ENCODE data around the gene ADAMTS17. TPM values are rescaled to one million over a fixed set of nuclear protein-coding genes. Genes with fewer than 3 reads are reported as not detected.

ADAMTS17 gene, protein sequence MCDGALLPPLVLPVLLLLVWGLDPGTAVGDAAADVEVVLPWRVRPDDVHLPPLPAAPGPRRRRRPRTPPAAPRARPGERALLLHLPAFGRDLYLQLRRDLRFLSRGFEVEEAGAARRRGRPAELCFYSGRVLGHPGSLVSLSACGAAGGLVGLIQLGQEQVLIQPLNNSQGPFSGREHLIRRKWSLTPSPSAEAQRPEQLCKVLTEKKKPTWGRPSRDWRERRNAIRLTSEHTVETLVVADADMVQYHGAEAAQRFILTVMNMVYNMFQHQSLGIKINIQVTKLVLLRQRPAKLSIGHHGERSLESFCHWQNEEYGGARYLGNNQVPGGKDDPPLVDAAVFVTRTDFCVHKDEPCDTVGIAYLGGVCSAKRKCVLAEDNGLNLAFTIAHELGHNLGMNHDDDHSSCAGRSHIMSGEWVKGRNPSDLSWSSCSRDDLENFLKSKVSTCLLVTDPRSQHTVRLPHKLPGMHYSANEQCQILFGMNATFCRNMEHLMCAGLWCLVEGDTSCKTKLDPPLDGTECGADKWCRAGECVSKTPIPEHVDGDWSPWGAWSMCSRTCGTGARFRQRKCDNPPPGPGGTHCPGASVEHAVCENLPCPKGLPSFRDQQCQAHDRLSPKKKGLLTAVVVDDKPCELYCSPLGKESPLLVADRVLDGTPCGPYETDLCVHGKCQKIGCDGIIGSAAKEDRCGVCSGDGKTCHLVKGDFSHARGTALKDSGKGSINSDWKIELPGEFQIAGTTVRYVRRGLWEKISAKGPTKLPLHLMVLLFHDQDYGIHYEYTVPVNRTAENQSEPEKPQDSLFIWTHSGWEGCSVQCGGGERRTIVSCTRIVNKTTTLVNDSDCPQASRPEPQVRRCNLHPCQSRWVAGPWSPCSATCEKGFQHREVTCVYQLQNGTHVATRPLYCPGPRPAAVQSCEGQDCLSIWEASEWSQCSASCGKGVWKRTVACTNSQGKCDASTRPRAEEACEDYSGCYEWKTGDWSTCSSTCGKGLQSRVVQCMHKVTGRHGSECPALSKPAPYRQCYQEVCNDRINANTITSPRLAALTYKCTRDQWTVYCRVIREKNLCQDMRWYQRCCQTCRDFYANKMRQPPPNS
- 1 to 10 TPM in 1 of 2 experiments, under 1 TPM in 1; 0.99 to 1.2 TPM for total RNA-seq

- H3K4me1 Mint-ChIP-seq (ENCODE audit: low read depth): peaks cover 15% of the 10 kb centered on the region
- H3K27ac Mint-ChIP-seq: no peak within 1 kb of the TSS
- no peaks in the 10 kb centered on the region for H3K9me3 Mint-ChIP-seq
- no peaks in the 10 kb centered on the region for H3K36me3 Mint-ChIP-seq
- DNase-seq: peak; percentile 95
- peak within 1 kb of the TSS; percentile 54 for H3K4me3 Mint-ChIP-seq
- no peaks in the 10 kb centered on the region for H3K27me3 Mint-ChIP-seq
- POLR2A ChIA-PET: interaction anchor here (1.0 kb wide), 1 partner anchor 9 kb away, joined by 5 read pairs; no protein-coding TSS in a partner anchor
- CTCF ChIA-PET: interaction anchor here (0.6 to 8.1 kb wide), 11 partner anchors 7 to 664 kb away, joined by 3 to 182 read pairs (median 3); partner anchors contain the start of genes ASB7 and LINS1
- intact Hi-C loops (cut with micrococcal nuclease): loop anchor here (1.0 to 5.0 kb wide), 4 partner anchors 12 to 860 kb away; partner anchors contain the start of genes ASB7 and LINS1
Measured at GRCh38 chr15:100341750-100342560, at the start of gene ADAMTS17. ADAMTS17 (minus strand) TSS chr15:100341975; CDS start chr15:100341899, 76 bp downstream.

DNA sequence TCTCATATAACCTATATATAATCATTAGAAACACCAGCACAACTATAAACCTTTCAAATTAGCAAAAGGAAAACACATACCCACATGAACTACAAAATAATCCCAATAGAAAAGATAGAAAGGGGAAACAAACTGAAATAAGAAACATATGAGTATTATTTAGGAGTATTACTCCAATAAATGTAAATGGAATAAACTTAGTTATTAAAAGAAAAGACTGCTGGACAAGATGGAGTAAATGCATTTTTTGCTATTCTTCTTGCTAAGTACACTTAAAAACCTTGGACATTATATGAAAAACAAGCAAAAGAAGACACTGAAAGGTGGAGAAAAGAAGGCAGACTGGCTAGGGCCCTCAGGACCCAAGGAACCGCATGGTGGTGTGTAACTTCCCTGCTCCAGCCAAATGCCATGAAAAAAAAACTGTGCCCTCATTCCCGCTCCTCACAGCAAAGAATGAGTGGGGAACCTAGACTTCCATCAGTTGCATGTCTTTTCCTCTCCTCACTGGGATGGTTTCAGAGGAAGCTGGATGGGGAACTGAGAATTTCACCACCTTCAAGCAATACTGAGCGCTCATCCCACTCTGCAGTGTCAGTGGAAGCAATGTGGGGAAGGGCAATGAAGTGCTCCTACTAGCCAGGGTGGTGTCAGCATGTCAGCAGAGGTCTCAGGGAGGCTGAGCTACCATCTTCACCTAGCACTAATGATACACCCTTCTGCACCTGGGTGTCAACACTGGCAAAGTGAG lies 43.7 kb upstream of the ADAMTS17 start:
- no peaks in the 10 kb centered on the region for H3K4me1 Mint-ChIP-seq (ENCODE audit: low read depth)
- CTCF ChIA-PET: interaction anchor here (3.7 kb wide), 1 partner anchor 35 kb away, joined by 16 read pairs; no protein-coding TSS in a partner anchor
- peaks cover 22% of the 10 kb centered on the region for H3K9me3 Mint-ChIP-seq
- H3K36me3 Mint-ChIP-seq: no peaks in the 10 kb centered on the region
- no peak overlapping the region for H3K27ac Mint-ChIP-seq
- POLR2A ChIA-PET: no interaction called here
- no peak for DNase-seq
- H3K27me3 Mint-ChIP-seq: peaks cover 4% of the 10 kb centered on the region
- intact Hi-C loops (cut with micrococcal nuclease): no loop called here
- no peak overlapping the region for H3K4me3 Mint-ChIP-seq

- Mint-ChIP-seq H3K36me3 (no peaks in the 10 kb centered on the region), H3K9me3 (peaks cover 22% of the 10 kb centered on the region), H3K27ac (no peak overlapping the region), H3K4me3 (no peak overlapping the region), H3K27me3 (peaks cover 6% of the 10 kb centered on the region), H3K4me1 (ENCODE audit: low read depth) (no peaks in the 10 kb centered on the region)
- intact Hi-C loops (cut with micrococcal nuclease): no loop called here
- POLR2A ChIA-PET: interaction anchor here (0.6 kb wide), 1 partner anchor 34 kb away, joined by 3 read pairs; no protein-coding TSS in a partner anchor
- no peak for DNase-seq
- CTCF ChIA-PET: interaction anchor here (0.7 to 5.6 kb wide), 5 partner anchors 34 to 455 kb away, joined by 3 to 72 read pairs (median 9); no protein-coding TSS in a partner anchor
Measured at GRCh38 chr15:100384108-100384410, 42.3 kb upstream of the ADAMTS17 start.

GRCh38 chr15:100383302-100384107 lies 41.7 kb upstream of the ADAMTS17 start:
- peak; percentile 21 for DNase-seq
- intact Hi-C loops (cut with micrococcal nuclease): loop anchor here (1.0 kb wide), 1 partner anchor 33 kb away; no protein-coding TSS in a partner anchor
- CTCF ChIA-PET: interaction anchor here (0.7 to 5.6 kb wide), 5 partner anchors 33 to 455 kb away, joined by 3 to 72 read pairs (median 9); no protein-coding TSS in a partner anchor
- POLR2A ChIA-PET: interaction anchor here (0.6 kb wide), 1 partner anchor 33 kb away, joined by 3 read pairs; no protein-coding TSS in a partner anchor
- Mint-ChIP-seq H3K27ac (no peak overlapping the region), H3K4me1 (ENCODE audit: low read depth) (no peaks in the 10 kb centered on the region), H3K4me3 (no peak overlapping the region), H3K27me3 (peaks cover 6% of the 10 kb centered on the region), H3K9me3 (peaks cover 19% of the 10 kb centered on the region), H3K36me3 (no peaks in the 10 kb centered on the region)

DNA sequence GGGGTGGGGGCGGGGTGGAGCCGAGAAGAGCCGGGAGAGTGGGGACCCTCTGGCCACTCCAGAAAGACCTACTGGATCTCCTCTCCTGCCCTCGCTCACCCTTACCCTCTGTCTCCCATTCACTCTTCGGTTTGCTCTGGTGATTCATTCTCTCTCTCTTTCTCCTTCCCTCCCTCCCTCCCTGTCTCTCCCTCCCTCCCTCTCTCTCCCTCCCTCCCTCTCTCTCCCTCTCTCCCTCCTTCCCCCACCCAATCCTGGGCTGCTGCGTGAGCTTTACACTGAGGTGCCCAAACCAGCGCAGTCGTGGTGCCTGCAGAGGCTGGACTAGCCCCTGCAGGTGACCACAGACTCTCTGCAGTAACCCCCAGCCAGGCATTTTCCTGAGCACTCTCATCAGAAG lies 32.2 kb upstream of the ADAMTS17 start:
- POLR2A ChIA-PET: no interaction called here
- peaks cover 38% of the 10 kb centered on the region for H3K27me3 Mint-ChIP-seq
- CTCF ChIA-PET: interaction anchor here (2.6 kb wide), 1 partner anchor 24 kb away, joined by 6 read pairs; no protein-coding TSS in a partner anchor
- H3K27ac Mint-ChIP-seq: no peak overlapping the region
- H3K36me3 Mint-ChIP-seq: peaks cover 10% of the 10 kb centered on the region
- intact Hi-C loops (cut with micrococcal nuclease): no loop called here
- H3K4me3 Mint-ChIP-seq: no peak overlapping the region
- peaks cover 13% of the 10 kb centered on the region for H3K9me3 Mint-ChIP-seq
- peaks cover 5% of the 10 kb centered on the region for H3K4me1 Mint-ChIP-seq (ENCODE audit: low read depth)
- DNase-seq: no peak

DNA sequence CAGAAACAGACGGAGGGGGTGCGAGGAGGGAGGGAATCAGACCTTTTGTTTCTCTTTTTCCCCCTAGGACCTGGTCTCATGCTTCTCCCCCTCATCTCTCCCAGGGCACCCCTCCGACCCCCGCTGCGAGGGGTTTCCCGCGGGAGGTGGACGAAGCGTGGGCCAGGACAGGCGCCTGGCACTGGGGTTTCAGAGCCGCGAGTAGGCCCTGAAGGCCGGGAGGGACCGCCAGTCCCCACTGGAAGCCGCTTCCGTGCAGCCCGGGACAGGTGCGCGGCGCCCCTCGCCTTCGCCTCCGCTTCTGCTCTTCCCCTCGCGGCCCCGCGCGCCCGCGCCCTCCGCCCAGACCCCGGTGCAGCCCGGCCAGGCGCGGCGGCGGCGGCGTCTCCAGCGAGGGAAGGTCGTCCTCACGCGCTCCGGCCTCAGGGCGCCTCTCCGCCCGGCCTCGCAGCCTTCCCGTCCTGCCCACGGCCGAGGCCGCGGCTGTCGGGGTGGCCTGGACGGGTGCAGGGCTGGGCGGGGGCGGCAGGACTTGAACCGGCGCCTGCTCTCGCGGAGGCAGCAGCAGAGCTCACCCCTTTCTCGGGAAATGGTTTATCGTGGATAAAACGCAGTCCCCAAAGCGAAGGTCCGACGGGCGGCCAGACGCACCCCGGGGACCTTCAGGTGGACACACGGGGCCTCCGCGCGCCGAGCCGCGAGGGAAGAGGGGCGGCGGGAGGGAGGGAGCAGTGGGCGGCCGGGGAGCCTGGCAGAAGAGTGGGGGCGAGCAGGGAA lies 31.5 kb upstream of the ADAMTS17 start:
- Mint-ChIP-seq H3K27ac (no peak overlapping the region), H3K36me3 (peaks cover 10% of the 10 kb centered on the region)
- intact Hi-C loops (cut with micrococcal nuclease): no loop called here

GRCh38 chr15:100372739-100373119 lies 31.0 kb upstream of the ADAMTS17 start:
- ChIA-PET POLR2A (no interaction called here), CTCF (no interaction called here)
- no peak for DNase-seq
- Mint-ChIP-seq H3K4me1 (ENCODE audit: low read depth) (peaks cover 5% of the 10 kb centered on the region), H3K27ac (no peak overlapping the region), H3K4me3 (no peak overlapping the region), H3K27me3 (peaks cover 38% of the 10 kb centered on the region), H3K9me3 (peaks cover 13% of the 10 kb centered on the region), H3K36me3 (peaks cover 10% of the 10 kb centered on the region)
- intact Hi-C loops (cut with micrococcal nuclease): no loop called here

More for the DNA sequence above, 31.5 kb upstream of the ADAMTS17 start:
- POLR2A ChIA-PET: no interaction called here
- Mint-ChIP-seq H3K4me1 (ENCODE audit: low read depth) (peaks cover 5% of the 10 kb centered on the region), H3K27me3 (peaks cover 38% of the 10 kb centered on the region), H3K4me3 (no peak overlapping the region), H3K9me3 (peaks cover 13% of the 10 kb centered on the region)
- no peak for DNase-seq
- CTCF ChIA-PET: interaction anchor here (2.6 kb wide), 1 partner anchor 23 kb away, joined by 6 read pairs; no protein-coding TSS in a partner anchor

DNA sequence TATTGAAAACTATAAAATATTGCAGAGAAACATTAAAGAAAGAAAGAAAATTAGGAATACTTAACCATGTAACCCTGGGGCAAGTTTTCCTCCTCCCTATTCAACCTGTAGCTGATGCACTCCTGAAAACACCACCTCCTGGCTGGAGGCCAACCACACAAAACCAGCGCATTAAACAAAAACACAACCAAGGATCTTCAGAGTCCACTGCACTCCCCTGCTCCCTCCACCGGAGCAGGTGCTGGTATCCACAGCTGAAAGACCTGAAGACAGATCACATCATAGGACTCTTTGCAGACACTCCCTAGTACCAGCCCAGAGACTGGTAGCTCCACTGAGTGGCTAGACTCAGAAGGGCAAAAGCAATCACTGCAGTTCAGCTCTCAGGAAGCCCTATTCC lies 13.6 kb upstream of the ADAMTS17 start:
- Mint-ChIP-seq H3K4me1 (ENCODE audit: low read depth) (peaks cover 3% of the 10 kb centered on the region), H3K36me3 (no peaks in the 10 kb centered on the region), H3K9me3 (no peaks in the 10 kb centered on the region), H3K4me3 (no peak overlapping the region), H3K27ac (no peak overlapping the region), H3K27me3 (peaks cover 36% of the 10 kb centered on the region)
- ChIA-PET POLR2A (no interaction called here), CTCF (interaction anchor here (1.2 kb wide), 1 partner anchor 10 kb away, joined by 4 read pairs; no protein-coding TSS in a partner anchor)
- DNase-seq: no peak
- intact Hi-C loops (cut with micrococcal nuclease): no loop called here

GRCh38 chr15:100353449-100353848 lies 11.7 kb upstream of the ADAMTS17 start:
- POLR2A ChIA-PET: no interaction called here
- Mint-ChIP-seq H3K4me1 (ENCODE audit: low read depth) (peaks cover 6% of the 10 kb centered on the region), H3K36me3 (no peaks in the 10 kb centered on the region), H3K9me3 (no peaks in the 10 kb centered on the region), H3K27ac (no peak overlapping the region), H3K4me3 (no peak overlapping the region), H3K27me3 (peaks cover 27% of the 10 kb centered on the region)
- no peak for DNase-seq
- intact Hi-C loops (cut with micrococcal nuclease): no loop called here
- CTCF ChIA-PET: no interaction called here

All from activated CD4-positive, alpha-beta memory T cell treated with anti-CD3 and anti-CD28 coated beads for 36 hours (primary cell).